ENCODE data around the gene FAM149A.
A peak's percentile ranks its signal among the peaks of the same experiment; 100 is the strongest.

Gene FAM149A

DNA sequence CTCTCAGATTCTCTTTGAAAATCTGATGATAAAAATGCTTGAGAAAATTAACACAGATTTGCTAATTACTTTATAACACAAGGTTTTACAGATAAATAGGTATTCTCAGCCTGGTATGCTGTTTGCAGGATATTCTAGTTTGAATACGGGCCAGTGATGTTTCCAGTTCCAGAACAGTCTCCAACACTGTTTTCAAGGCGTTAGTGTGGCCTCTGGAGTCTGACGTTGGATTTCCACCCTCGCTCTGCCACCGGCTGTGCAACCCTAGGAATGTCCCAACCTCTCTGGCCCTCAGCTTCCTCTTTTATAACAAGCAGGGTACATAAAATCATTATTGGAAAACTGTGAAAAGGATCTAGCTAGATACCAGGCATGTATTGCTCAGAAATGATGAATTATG is 63.1 kb downstream of the FAM149A start:
- H3K4me3 ChIP-seq (ENCODE audit: low read depth, low read length) = no peak overlapping the region
- DNase-seq (ENCODE audit: low read depth) = no peak
- TF ChIP-seq, protein P1, sequence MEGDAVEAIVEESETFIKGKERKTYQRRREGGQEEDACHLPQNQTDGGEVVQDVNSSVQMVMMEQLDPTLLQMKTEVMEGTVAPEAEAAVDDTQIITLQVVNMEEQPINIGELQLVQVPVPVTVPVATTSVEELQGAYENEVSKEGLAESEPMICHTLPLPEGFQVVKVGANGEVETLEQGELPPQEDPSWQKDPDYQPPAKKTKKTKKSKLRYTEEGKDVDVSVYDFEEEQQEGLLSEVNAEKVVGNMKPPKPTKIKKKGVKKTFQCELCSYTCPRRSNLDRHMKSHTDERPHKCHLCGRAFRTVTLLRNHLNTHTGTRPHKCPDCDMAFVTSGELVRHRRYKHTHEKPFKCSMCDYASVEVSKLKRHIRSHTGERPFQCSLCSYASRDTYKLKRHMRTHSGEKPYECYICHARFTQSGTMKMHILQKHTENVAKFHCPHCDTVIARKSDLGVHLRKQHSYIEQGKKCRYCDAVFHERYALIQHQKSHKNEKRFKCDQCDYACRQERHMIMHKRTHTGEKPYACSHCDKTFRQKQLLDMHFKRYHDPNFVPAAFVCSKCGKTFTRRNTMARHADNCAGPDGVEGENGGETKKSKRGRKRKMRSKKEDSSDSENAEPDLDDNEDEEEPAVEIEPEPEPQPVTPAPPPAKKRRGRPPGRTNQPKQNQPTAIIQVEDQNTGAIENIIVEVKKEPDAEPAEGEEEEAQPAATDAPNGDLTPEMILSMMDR (conservative IDR thresholded peaks at IDR 0.05; ENCODE audit: low read depth, low read length) = no peak

DNA sequence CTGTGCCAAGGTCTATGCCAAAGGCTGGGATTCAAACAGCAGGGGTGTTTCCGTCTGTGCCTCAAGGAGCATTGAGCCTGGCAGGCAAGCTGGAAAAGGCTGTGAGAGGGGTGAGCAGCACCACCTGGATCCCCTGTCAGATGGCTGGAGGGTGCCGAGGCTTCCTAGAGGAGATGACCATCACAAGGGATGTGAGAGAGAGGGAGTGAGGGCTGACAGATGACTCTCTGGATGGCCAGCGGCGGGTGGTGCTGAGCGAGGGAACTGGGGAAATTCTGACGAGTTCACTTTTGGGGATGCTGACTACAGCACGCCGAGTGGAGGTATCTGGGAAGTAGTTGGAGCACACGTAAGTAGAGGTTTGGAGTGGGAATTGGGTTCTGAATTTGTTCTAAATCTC is 64.2 kb downstream of the FAM149A start:
- no peak for DNase-seq (ENCODE audit: low read depth)
- H3K4me3 ChIP-seq (ENCODE audit: low read depth, low read length) = no peak overlapping the region
- TF ChIP-seq, protein P1 (conservative IDR thresholded peaks at IDR 0.05; ENCODE audit: low read depth, low read length) = no peak

DNA sequence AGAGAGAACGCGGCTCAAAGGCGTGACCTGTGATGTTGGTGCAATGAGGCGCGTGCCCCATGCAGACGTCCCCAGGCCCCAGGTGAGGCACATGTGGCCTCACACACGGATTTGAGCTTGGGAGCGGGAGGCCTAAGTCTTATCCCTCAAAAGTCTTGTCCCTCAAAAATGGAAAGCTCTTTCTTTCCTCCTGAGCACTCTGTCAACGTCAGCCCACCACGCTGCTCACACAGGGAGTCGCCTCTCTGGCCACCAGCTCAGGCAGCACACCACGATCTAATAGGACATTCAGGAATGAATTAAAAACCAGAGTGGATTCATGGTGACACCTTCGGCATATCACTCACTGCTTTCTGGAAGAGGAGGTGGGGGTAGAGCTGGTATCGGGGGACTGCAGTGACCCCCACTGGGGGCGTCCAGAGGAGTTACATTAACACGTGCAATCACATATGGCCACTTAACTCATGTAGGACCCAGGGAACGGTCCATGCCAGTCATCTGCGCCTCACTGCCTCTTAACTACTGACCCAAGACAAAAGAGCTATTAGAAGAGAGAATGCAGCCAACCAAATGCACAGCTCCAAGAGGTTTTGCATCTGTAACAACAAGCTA is 64.9 kb downstream of the FAM149A start:
- H3K4me3 ChIP-seq (ENCODE audit: low read depth, low read length) = no peak overlapping the region
- TF ChIP-seq, protein P1 (conservative IDR thresholded peaks at IDR 0.05; ENCODE audit: low read depth, low read length) = no peak
- no peak for DNase-seq (ENCODE audit: low read depth)

DNA sequence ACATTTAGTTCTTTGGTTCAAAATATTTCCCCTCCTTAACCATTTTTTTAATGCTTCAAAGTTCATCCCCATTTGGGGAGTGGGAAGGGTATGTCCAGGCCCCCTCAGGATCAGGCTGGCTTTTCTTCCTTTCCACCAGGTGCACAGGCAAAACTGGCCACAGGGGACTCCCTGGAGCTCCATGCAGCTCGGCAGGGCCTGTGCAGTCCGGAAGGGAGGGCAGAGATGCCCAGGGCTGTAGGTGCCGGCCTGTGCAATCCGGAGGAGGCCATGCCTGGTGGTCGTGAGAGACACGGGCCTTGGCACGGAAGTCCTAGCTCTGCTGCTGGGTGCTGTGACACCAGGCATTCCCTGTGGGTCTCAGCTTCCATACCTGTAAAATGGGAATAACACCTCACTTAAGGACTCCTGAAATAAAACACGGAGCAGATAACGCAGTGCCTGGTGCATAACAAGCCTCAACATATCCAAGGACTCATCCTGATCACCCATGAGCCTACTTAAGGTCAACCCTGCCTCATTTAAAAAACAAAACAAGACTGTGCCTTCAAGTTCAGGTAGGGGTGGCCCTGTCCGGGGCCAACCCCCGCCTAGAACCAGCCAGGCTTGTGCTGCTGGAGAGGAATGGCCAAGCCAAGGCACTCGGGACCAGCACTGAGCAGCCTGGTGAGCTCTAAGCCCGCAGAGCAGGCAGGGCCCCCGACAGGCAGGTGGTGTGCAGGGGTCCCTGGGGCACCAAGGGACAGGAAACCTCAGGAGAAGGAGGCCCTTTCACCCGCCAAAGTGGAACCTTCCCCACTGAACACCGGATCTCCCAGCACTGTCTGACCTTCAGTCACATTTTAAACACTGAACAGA is 65.7 kb downstream of the FAM149A start:
- no peak for DNase-seq (ENCODE audit: low read depth)
- no peak overlapping the region for H3K4me3 ChIP-seq (ENCODE audit: low read depth, low read length)
- TF ChIP-seq, protein P1 (conservative IDR thresholded peaks at IDR 0.05; ENCODE audit: low read depth, low read length) = peak; percentile 6

DNA sequence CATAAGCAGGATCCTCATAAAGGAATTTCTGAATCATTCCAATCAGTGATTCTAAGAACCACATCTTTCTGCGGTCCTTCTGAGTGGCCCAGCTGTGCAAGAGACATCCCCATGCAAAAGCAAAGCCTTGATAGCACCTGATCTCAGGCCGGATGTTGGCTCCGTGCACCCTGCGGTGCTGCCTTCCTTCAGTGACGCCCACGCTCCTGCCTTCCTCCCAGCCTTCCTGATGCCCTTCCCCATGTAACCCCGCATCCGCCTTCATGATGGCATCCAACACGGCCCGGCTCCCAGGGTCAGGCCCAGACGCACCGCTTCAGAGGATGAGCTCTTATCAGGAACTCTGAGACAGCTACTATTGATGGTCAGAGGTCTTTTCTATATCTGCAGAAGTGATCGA is 66.5 kb downstream of the FAM149A start:
- no peak overlapping the region for H3K4me3 ChIP-seq (ENCODE audit: low read depth, low read length)
- TF ChIP-seq, protein P1 (conservative IDR thresholded peaks at IDR 0.05; ENCODE audit: low read depth, low read length) = no peak
- DNase-seq (ENCODE audit: low read depth) = no peak

DNA sequence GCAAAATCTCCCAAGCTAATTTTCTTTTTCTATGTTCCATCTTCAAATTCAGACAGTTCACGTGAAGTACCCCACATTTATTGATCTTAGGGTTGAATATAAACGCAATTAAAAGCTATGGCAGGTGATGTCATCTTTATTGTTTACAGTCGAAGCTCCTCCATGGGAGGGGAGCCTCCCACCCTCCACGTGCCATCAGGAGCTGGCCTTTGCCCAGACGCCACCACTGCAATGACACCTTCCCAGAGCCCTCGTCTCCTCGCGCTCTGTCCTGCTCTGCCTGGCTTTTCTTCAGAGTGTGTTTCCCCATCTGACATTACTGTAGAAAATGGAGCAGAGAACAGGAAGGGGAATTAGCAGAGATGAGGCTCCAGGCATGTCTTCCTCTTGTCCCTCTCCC is 68.0 kb downstream of the FAM149A start:
- TF ChIP-seq, protein P1 (conservative IDR thresholded peaks at IDR 0.05; ENCODE audit: low read depth, low read length) = no peak
- no peak for DNase-seq (ENCODE audit: low read depth)
- no peak overlapping the region for H3K4me3 ChIP-seq (ENCODE audit: low read depth, low read length)

Data from choroid plexus epithelial cell (primary cell).